ENCODE data around the gene TBCA.
"Not testable (repeated sequence)": the region's sequence is repeated elsewhere in the genome, so short reads cannot be mapped to it uniquely, and the experiment has no call there.

TBCA gene

GRCh38 chr5:77771452-77771851, 4.7 kb downstream of the TBCA start:
- DNase-seq: no peak

- DNase-seq: no peak
These were observed 5.7 kb downstream of the TBCA start for GRCh38 chr5:77770293-77771005.

GRCh38 chr5:77768978-77769377, 7.2 kb downstream of the TBCA start:
- DNase-seq: no peak

- DNase-seq: no peak
These were observed 8.8 kb downstream of the TBCA start for GRCh38 chr5:77767301-77767700.

GRCh38 chr5:77761606-77762005, 14.5 kb downstream of the TBCA start:
- no peak for DNase-seq

- no peak for DNase-seq
These were observed 17.8 kb downstream of the TBCA start for GRCh38 chr5:77758141-77758938.

- no peak for DNase-seq
These were observed 24.7 kb downstream of the TBCA start for GRCh38 chr5:77751328-77752023.

- DNase-seq: not testable (repeated sequence)
These were observed 25.2 kb downstream of the TBCA start for GRCh38 chr5:77750928-77751327.

GRCh38 chr5:77748160-77748559, 28.0 kb downstream of the TBCA start:
- no peak for DNase-seq

- DNase-seq: no peak
These were observed 32.0 kb downstream of the TBCA start for GRCh38 chr5:77744116-77744515.

GRCh38 chr5:77743181-77743580, 33.0 kb downstream of the TBCA start:
- no peak for DNase-seq

- DNase-seq: no peak
These were observed 34.5 kb downstream of the TBCA start for GRCh38 chr5:77741608-77742007.

GRCh38 chr5:77734885-77735284, 41.3 kb downstream of the TBCA start:
- no peak for DNase-seq

- DNase-seq: no peak
These were observed 43.0 kb downstream of the TBCA start for GRCh38 chr5:77733130-77733529.

- no peak for DNase-seq
These were observed 48.9 kb downstream of the TBCA start for GRCh38 chr5:77727190-77727589.

GRCh38 chr5:77725616-77726015, 50.5 kb downstream of the TBCA start:
- DNase-seq: no peak

- DNase-seq: no peak
These were observed 51.2 kb downstream of the TBCA start for GRCh38 chr5:77724934-77725333.

GRCh38 chr5:77719666-77720363, 56.3 kb downstream of the TBCA start:
- DNase-seq: no peak

GRCh38 chr5:77718934-77719610, 57.1 kb downstream of the TBCA start:
- no peak for DNase-seq

- no peak for DNase-seq
These were observed 66.0 kb downstream of the TBCA start for GRCh38 chr5:77709993-77710685.

GRCh38 chr5:77709340-77709739, 66.8 kb downstream of the TBCA start:
- no peak for DNase-seq

- no peak for DNase-seq
These were observed 68.3 kb downstream of the TBCA start for GRCh38 chr5:77707791-77708190.
